ENCODE data around the gene CFAP46.

Gene CFAP46

DNA sequence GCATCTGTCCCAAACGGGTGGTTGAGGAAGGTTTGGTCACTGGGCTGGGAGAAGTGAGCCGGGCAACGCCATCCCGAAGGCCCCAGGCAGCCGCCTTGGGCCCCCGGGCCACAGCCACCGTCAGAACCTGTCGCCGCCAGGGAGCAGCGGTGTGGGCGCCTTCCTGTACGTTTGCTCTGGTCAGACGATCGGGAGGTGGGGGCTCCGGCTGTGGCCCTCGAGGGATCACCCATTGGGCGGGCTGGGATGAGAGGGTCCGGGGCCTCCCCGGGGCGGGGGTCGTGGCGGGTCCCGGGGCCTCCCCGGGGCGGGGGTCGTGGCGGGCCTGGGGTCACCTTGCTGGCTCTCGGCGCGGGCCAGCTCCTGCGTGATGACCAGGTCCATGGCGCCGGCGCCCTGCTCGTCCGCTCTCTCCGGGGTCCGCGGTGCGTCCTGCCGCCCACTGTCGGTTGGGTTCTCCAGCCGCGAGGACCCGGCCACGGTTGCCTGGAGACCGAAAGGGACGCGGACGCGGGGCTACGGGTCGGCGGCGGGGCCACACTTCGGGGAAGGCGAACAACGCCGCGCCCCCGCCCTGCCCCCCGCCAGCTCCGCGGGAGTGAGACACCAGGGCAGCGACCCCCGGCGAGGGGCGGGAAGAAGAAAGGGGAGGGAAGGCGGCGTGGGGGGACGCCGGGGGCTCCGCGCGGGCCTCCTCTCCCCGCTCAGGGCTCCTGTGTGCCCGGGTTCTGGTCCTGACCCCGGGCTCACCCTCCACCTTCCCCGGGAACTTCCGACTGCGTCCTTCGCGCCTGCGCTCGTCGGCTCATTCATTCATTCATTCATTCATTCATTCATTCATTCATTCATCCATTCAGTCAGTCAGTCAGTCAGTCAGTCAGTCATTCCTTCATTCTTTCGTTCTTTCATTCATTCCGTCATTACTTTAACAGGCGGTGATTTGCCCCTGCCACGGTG is at the start of gene CFAP46:
TSS of gene CFAP46 (minus strand) at position 470 of the 957 bp plus-strand sequence. CDS start at position 384, 86 bp downstream.
- peak; percentile 60 for DNase-seq

DNA sequence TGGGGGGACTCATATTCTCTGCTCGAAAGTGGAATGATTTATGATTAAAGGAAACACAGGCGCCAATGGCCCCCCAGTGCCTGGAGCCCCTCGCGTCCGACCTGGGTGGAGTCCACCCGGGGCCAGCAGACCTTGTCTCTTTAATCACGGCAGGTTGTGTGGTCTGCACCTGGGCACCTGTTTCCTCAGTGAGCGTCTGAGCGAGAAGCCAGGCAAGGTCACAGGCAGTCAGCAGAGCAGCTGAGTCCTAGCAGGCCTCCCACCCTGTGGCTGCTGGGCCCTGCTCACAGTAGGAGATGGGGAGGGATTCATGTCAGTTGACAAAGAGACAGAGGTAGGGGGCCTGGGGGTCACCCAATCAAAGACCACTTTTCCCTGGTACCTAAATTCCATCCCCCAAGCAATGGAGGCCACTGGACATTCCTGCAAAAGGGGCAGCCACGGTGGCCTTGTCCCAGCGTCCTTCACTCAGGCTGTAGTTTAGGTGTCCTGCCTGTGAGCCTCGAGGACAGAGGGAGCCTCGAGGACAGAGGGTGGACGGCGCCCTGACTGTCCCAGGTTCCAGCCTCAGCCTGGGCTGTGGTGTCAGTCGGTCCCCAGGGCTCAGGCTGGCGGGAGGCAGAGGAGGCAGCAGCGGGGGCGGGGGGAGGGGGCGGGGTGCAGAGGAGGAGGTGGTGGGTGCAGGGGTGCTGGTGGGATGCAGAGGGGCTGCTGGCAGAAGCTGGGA is 49.5 kb upstream of the CFAP46 start:
- DNase-seq (no peak), ATAC-seq (no peak)

More for the DNA sequence above, at the start of gene CFAP46:
- ATAC-seq = no peak

DNA sequence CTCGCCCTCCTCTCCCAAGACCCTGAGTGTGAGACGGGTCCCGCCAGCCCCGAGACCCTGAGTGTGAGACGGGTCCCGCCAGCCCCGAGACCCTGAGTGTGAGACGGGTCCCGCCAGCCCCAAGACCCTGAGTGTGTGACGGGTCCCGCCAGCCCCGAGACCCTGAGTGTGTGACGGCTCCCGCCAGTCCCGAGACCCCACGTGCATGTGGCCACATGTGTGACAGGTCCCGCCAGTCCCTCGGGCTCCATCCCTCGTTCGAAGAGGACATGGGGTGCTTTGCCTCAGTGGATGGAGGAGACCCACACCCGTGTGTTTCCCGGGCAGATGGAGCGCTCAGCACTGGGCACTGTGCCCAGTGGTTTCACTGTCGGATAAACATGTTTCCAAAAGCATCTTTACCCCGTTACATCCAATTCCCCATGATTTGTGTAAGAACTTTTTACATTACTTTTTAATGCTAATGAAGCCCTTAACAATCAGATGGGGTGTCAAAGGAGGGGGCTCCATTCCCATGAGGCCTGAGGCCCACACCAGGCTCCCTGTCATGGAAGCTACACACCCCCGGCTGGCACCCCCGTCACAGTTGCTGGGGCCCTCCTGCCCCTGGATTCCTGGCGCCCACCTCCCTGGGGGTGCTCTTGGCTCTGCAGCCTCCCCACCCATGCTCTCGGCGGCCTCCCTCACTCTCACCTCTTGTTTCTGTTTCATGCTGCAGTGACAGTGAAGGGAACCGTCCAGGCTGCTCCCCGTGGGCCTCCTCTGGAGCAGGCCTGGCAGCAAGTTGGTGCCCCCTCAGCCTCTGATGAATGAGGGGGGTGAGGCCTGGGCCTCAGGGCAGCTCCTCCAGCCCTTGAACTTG is 48.5 kb upstream of the CFAP46 start:
- ATAC-seq = no peak

GRCh38 chr10:132989476-132990415 is 47.4 kb upstream of the CFAP46 start:
- no peak for ATAC-seq
- DNase-seq = no peak

More for the DNA sequence above, 48.5 kb upstream of the CFAP46 start:
- no peak for DNase-seq

- no peak for ATAC-seq
- no peak for DNase-seq
Observed at GRCh38 chr10:132988988-132989387, 46.6 kb upstream of the CFAP46 start.

GRCh38 chr10:132987671-132988571 is 45.6 kb upstream of the CFAP46 start:
- DNase-seq = no peak
- no peak for ATAC-seq

DNA sequence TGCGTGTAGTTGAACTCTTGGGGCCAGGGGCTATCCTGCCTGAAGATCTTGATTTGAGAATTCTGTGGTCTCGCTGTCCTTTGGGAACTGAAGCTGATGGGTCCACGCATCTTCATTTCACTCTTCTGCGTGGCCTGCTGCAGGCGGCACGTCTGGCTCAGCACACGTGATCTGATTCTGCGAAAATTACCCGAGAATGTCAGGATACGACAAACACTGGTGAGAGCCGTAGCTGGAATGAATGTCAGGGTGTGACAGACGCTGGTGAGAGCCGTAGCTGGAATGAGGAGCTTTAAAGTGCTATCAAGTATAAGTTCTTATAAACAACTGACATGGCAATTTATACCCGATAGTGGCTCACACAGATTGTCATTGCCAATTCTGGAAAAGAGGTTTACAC is 44.6 kb upstream of the CFAP46 start:
- no peak for ATAC-seq
- no peak for DNase-seq

DNA sequence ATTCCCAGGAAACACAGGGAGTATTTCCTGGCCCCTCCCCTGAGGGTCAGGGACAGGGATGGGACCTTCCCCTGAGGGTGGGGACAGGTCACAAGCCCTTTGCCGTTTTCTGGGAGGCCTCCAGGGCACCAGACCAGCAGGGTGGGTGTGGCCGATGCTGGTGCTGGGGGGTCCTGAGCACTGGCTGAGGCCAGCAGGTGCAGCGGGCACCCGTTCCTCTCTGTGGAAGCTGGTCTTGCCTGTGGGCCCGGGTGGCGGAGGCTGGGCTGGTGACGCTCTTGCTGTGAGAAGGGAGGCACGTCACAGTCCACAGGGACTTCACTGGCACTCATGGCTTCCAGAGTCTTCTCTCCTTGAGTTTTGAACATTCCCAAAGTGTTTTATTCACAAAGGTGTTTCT is 44.2 kb upstream of the CFAP46 start:
- no peak for DNase-seq
- no peak for ATAC-seq

GRCh38 chr10:132986076-132986475 is 43.7 kb upstream of the CFAP46 start:
- no peak for ATAC-seq
- DNase-seq = no peak

DNA sequence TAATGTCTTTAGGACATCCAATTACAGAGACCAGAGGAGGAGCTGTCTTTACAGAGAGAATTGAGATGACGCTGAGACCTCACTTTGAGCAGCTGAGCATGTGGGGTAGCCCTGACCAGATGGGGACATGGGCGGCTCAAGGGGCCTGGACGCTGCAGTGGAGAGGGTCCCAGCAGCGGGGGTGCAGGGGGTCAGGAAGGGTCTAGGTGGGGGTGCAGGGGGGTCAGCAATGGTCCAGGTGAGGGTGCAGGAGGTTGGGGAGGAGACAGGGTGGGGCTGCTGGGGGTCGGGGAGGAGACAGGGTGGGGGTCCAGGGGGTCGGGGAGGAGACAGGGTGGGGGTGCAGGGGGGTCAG is 43.2 kb upstream of the CFAP46 start:
- DNase-seq (no peak), ATAC-seq (no peak)

GRCh38 chr10:132984801-132985545 is 42.6 kb upstream of the CFAP46 start:
- DNase-seq (no peak), ATAC-seq (no peak)

GRCh38 chr10:132984008-132984295 is 41.6 kb upstream of the CFAP46 start:
- ATAC-seq = no peak

GRCh38 chr10:132983252-132984007 is 41.1 kb upstream of the CFAP46 start:
- no peak for DNase-seq
- ATAC-seq = no peak

More at GRCh38 chr10:132984008-132984295, 41.6 kb upstream of the CFAP46 start:
- DNase-seq = no peak

DNA sequence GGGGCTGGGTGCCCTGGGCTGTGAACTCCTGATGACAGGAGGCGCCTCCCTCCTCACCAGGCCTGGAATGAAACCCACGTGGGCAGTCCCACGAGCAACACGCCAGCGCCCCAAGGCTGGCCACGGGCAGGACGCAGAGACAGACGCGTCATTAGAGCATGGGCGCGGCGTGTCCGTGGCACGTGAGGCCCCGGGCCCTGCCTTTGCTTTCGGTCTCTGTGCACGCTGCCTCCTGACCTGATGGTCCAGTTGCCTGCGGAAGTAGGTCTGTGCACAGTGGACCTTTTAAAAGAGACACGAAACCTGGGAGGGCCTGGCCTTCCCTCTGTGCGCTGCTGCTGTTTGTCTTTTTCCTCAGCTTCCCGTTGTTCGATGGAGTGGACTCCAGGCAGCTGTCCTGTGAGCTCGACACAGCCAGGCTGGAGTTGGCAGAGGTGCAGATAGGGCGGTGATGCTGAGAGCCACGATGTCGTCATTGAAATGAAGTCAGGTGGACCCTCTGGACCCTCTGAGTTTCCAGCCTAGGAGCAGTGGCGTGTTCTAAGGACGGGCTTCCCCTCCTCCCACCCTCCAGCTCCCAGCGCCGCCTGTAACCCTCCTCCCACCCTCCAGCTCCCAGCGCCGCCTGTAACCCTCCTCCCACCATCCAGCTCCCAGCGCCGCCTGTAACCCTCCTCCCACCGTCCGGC is 40.1 kb upstream of the CFAP46 start:
- ATAC-seq = no peak

GRCh38 chr10:132981746-132982145 is 39.4 kb upstream of the CFAP46 start:
- ATAC-seq (no peak), DNase-seq (no peak)

More for the DNA sequence above, 40.1 kb upstream of the CFAP46 start:
- DNase-seq = no peak

GRCh38 chr10:132981173-132981555 is 38.8 kb upstream of the CFAP46 start:
- DNase-seq (no peak), ATAC-seq (no peak)

DNA sequence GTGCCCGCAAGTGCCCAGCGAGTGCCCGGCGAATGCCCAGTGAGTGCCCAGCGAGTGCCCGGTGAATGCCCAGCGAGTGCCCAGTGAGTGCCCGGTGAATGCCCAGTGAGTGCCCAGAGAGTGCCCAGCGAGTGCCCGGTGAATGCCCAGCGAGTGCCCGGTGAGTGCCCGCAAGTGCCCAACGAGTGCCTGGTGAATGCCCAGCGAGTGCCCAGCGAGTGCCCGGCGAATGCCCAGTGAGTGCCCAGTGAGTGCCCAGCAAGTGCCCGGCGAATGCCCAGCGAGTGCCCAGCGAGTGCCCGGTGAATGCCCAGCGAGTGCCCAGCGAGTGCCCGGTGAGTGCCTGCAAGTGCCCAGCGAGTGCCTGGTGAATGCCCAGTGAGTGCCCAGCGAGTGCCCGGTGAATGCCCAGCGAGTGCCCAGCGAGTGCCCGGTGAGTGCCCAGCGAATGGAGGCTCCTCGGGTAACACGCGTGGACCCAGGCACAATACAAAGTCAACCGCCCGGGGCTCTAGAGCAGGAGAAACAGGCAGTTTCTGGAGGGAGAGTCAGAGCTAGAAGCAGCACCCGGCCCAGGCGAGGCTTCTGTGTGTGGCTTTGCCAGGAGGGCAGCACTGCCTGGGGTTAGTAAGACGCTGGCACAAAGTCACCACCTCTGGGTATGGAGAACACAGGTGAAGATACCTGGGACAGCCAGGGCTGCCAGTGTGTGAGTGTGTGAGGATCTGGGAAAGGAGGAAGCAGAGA is 38.2 kb upstream of the CFAP46 start:
- no peak for DNase-seq
- ATAC-seq = peak; percentile 8
